Measurements from ENCODE around the gene SUMO3.

DNA sequence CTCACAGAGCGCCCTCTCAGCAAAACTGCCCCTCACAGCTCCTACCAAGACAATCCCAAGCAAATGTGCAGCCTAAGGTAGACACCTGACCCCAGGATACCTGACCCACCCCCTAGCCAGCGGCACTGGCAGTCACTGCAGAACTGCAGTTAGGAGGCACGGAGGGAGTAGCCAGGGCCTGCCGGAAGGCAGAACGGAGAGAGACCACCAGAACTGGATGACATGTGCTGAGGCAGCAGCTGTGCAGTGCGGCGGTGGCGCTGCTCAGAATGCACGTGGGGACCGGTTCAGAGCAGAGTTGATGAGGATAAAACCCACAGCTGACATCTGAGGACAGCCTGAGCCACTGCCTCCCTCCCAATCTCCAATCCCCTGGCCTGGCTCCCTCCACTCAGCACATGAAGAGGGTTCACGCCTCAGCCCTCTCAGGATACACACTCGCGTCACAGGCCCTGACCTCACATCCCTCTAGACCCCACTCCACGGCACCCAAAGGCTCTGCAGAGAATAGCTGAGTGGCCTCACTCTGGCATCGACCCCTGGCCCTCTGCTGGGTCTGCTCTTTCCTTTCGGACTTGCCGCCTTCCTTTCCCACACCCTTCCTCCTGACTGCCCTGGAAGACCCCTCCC lies 45.9 kb downstream of the SUMO3 start:
- TF ChIP-seq POLR2AphosphoS5 (IDR thresholded peaks at IDR 0.05) (no peak), EP300 (IDR thresholded peaks at IDR 0.05; ENCODE audit: low read depth) (no peak), POLR2A (IDR thresholded peaks at IDR 0.05) (no peak)
- TF ChIP-seq, protein P1, sequence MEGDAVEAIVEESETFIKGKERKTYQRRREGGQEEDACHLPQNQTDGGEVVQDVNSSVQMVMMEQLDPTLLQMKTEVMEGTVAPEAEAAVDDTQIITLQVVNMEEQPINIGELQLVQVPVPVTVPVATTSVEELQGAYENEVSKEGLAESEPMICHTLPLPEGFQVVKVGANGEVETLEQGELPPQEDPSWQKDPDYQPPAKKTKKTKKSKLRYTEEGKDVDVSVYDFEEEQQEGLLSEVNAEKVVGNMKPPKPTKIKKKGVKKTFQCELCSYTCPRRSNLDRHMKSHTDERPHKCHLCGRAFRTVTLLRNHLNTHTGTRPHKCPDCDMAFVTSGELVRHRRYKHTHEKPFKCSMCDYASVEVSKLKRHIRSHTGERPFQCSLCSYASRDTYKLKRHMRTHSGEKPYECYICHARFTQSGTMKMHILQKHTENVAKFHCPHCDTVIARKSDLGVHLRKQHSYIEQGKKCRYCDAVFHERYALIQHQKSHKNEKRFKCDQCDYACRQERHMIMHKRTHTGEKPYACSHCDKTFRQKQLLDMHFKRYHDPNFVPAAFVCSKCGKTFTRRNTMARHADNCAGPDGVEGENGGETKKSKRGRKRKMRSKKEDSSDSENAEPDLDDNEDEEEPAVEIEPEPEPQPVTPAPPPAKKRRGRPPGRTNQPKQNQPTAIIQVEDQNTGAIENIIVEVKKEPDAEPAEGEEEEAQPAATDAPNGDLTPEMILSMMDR (IDR thresholded peaks at IDR 0.05), result no peak
